Measurements from ENCODE around the gene TMEM225B. TPM values are rescaled to one million over a fixed set of nuclear protein-coding genes. Genes with fewer than 3 reads are reported as not detected.
"Not testable (repeated sequence)": the region's sequence is repeated elsewhere in the genome, so short reads cannot be mapped to it uniquely, and the experiment has no call there.

Gene TMEM225B
- total RNA-seq, result 1 to 10 TPM in 1 of 2 donors, under 1 TPM in 1; 0.26 to 3.2 TPM
- 1.2 TPM for polyA plus RNA-seq (2013, experiment 1 of 2)
- polyA plus RNA-seq (2013, experiment 2 of 2), result 1.2 TPM
- long read RNA-seq, experiment 1, result 0 reads
- long read RNA-seq, experiment 2, partial matches to known transcripts, result 0 of 1 reads
- long read RNA-seq, experiment 2, other reads (novel, unspliced or antisense), result 1 of 1 reads
- long read RNA-seq, experiment 3, result 0 reads
- long read RNA-seq, experiment 4, result 0 reads

GRCh38 chr7:99597762-99598501 lies at the start of gene TMEM225B:
TMEM225B (plus strand) TSS chr7:99598267; CDS start chr7:99604389, 6,122 bp downstream.
- Mint-ChIP-seq H3K9me3 (no peaks in the 10 kb centered on the region), H3K4me1 (no peaks in the 10 kb centered on the region), H3K27me3 (ENCODE audit: insufficient read depth) (no peaks in the 10 kb centered on the region), H3K4me3 (no peak within 1 kb of the TSS), H3K36me3 (ENCODE audit: low read depth) (no peaks in the 10 kb centered on the region), H3K27ac (no peak within 1 kb of the TSS)
- no peak for TF ChIP-seq CTCF (conservative IDR thresholded peaks at IDR 0.05)
- H3K4me3 ChIP-seq (ENCODE audit: low read length), result no peak within 1 kb of the TSS
- no peak for DNase-seq
- H3K36me3 ChIP-seq (ENCODE audit: control insufficient read depth, insufficient read depth, low read length), result no peaks in the 10 kb centered on the region
- H3K4me1 ChIP-seq (ENCODE audit: control insufficient read depth, insufficient read depth, low read length), result no peaks in the 10 kb centered on the region
- no peaks in the 10 kb centered on the region for H3K9me3 ChIP-seq (ENCODE audit: control insufficient read depth, low read length)
- no peak within 1 kb of the TSS for H3K9ac ChIP-seq (ENCODE audit: extremely low read depth, low read length, poor library complexity, severe bottlenecking)
- 87 to 94% methylated on average over 8 to 33 of the region's 34 CpGs for WGBS, 2 experiments (ENCODE audit: insufficient coverage in 1 of 2, insufficient read length in 1 of 2)
- no peaks in the 10 kb centered on the region for H3K27me3 ChIP-seq (ENCODE audit: control insufficient read depth, insufficient read depth, low read length, poor library complexity, severe bottlenecking)
- H3K27ac ChIP-seq (ENCODE audit: low read depth, low read length), result no peak within 1 kb of the TSS

- not testable (repeated sequence) for H3K4me3 Mint-ChIP-seq
- H3K36me3 Mint-ChIP-seq (ENCODE audit: low read depth), result peaks cover 47% of the 10 kb centered on the region
Observed at GRCh38 chr7:99549545-99549944, 48.5 kb upstream of the TMEM225B start.

DNA sequence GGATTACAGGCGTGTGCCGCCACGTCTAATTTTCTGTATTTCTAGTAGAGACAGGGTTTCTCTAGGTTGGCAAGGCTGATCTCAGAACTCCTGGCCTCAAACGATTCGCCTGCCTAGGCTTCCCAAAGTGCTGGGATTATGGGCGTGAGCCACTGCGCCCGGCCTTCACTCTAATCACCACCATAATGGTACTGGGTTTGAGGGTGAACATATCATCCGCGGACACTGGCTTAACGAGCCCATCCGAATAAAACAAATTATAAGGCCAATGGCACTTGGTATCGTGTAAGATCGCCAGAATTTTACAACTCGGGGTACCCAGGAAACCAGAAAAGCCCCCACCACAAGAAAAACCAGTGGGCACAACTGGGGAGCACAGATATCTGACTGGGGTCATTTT lies 46.7 kb upstream of the TMEM225B start:
- Histone ChIP-seq H3K36me3 (ENCODE audit: control insufficient read depth, insufficient read depth, low read length) (peaks cover 39% of the 10 kb centered on the region), H3K27me3 (ENCODE audit: control insufficient read depth, insufficient read depth, low read length, poor library complexity, severe bottlenecking) (no peaks in the 10 kb centered on the region), H3K27ac (ENCODE audit: low read depth, low read length) (no peak overlapping the region), H3K4me3 (ENCODE audit: low read length) (peak overlapping the region; percentile 97), H3K9ac (ENCODE audit: extremely low read depth, low read length, poor library complexity, severe bottlenecking) (peak overlapping the region; percentile 84), H3K4me1 (ENCODE audit: control insufficient read depth, insufficient read depth, low read length) (no peaks in the 10 kb centered on the region), H3K9me3 (ENCODE audit: control insufficient read depth, low read length) (peaks cover 20% of the 10 kb centered on the region)
- Mint-ChIP-seq H3K36me3 (ENCODE audit: low read depth) (peaks cover 43% of the 10 kb centered on the region), H3K4me1 (peaks cover 5% of the 10 kb centered on the region), H3K27me3 (ENCODE audit: insufficient read depth) (no peaks in the 10 kb centered on the region), H3K9me3 (peaks cover 32% of the 10 kb centered on the region), H3K4me3 (peak overlapping the region; percentile 88), H3K27ac (peak overlapping the region; percentile 91)
- 18 to 40% methylated on average over 1 to 15 of the region's 15 CpGs for WGBS, 2 experiments (ENCODE audit: insufficient coverage in 1 of 2, insufficient read length in 1 of 2)
- TF ChIP-seq CTCF (conservative IDR thresholded peaks at IDR 0.05), result no peak
- peak; percentile 51 for DNase-seq

More at GRCh38 chr7:99549545-99549944, 48.5 kb upstream of the TMEM225B start:
- H3K4me1 ChIP-seq (ENCODE audit: control insufficient read depth, insufficient read depth, low read length); H3K27me3 ChIP-seq (ENCODE audit: control insufficient read depth, insufficient read depth, low read length, poor library complexity, severe bottlenecking); H3K27ac ChIP-seq (ENCODE audit: low read depth, low read length); H3K27me3 Mint-ChIP-seq (ENCODE audit: insufficient read depth); H3K4me1 Mint-ChIP-seq; DNase-seq; H3K9ac ChIP-seq (ENCODE audit: extremely low read depth, low read length, poor library complexity, severe bottlenecking); H3K4me3 ChIP-seq (ENCODE audit: low read length); H3K27ac Mint-ChIP-seq: not testable (repeated sequence)
- Histone ChIP-seq H3K36me3 (ENCODE audit: control insufficient read depth, insufficient read depth, low read length) (peaks cover 26% of the 10 kb centered on the region), H3K9me3 (ENCODE audit: control insufficient read depth, low read length) (peaks cover 20% of the 10 kb centered on the region)
- WGBS, 2 experiments (ENCODE audit: insufficient coverage in 1 of 2, insufficient read length in 1 of 2), result 83% methylated on average over 1 of the region's 2 CpGs; no CpG with 5 or more reads in 1 of the 2 experiments
- peaks cover 45% of the 10 kb centered on the region for H3K9me3 Mint-ChIP-seq

Data from endodermal cell (in vitro differentiated cells).